ENCODE results near the gene GAPDH. TPM values are rescaled to one million over a fixed set of nuclear protein-coding genes. Genes with fewer than 3 reads are reported as not detected.

Gene GAPDH
- total RNA-seq, 1 donor from 2014 or later: 3,866 TPM

GRCh38 chr12:6541371-6542165 is 7.3 kb downstream of the GAPDH start:
- H3K79me2 ChIP-seq (ENCODE audit: low read depth): peaks cover 11% of the 10 kb centered on the region
- H3K27ac ChIP-seq: no peak overlapping the region
- no peaks in the 10 kb centered on the region for H3K36me3 ChIP-seq
- Mint-ChIP-seq H3K9me3 (no peaks in the 10 kb centered on the region), H3K27ac (peak overlapping the region; percentile 46), H3K4me3 (no peak overlapping the region), H3K36me3 (peaks cover 28% of the 10 kb centered on the region), H3K4me1 (peaks cover 32% of the 10 kb centered on the region), H3K27me3 (ENCODE audit: insufficient read depth, low read depth) (peaks cover 14% of the 10 kb centered on the region)
- TF ChIP-seq EZH2 (IDR thresholded peaks at IDR 0.05) (no peak), EZH2phosphoT487 (IDR thresholded peaks at IDR 0.05) (no peak)
- H3K4me3 ChIP-seq: no peak overlapping the region
- peaks cover 4% of the 10 kb centered on the region for H3K4me1 ChIP-seq
- H3F3A ChIP-seq (ENCODE audit: low read depth): peaks cover 52% of the 10 kb centered on the region
- H3K9ac ChIP-seq: no peak overlapping the region
- no peak for DNase-seq (ENCODE audit: low spot score)
- no peaks in the 10 kb centered on the region for H3K27me3 ChIP-seq
- H3K9me3 ChIP-seq (ENCODE audit: low read depth): no peaks in the 10 kb centered on the region
- H2AFZ ChIP-seq (replicated peaks): no peak overlapping the region
- H3K4me2 ChIP-seq: no peak overlapping the region
- H4K20me1 ChIP-seq (ENCODE audit: low read depth): peaks cover 48% of the 10 kb centered on the region

- peaks cover 4% of the 10 kb centered on the region for H3K4me1 ChIP-seq
- H3K36me3 ChIP-seq: no peaks in the 10 kb centered on the region
- no peaks in the 10 kb centered on the region for H3K27me3 ChIP-seq
- Mint-ChIP-seq H3K27me3 (ENCODE audit: insufficient read depth, low read depth) (peaks cover 13% of the 10 kb centered on the region), H3K9me3 (no peaks in the 10 kb centered on the region), H3K4me1 (peaks cover 26% of the 10 kb centered on the region), H3K36me3 (peaks cover 27% of the 10 kb centered on the region), H3K4me3 (no peak overlapping the region), H3K27ac (no peak overlapping the region)
- peaks cover 40% of the 10 kb centered on the region for H4K20me1 ChIP-seq (ENCODE audit: low read depth)
- H3K9me3 ChIP-seq (ENCODE audit: low read depth): no peaks in the 10 kb centered on the region
- no peak overlapping the region for H3K4me3 ChIP-seq
- H3K4me2 ChIP-seq: no peak overlapping the region
- peaks cover 44% of the 10 kb centered on the region for H3F3A ChIP-seq (ENCODE audit: low read depth)
- no peak for TF ChIP-seq EZH2phosphoT487 (IDR thresholded peaks at IDR 0.05)
- no peak for TF ChIP-seq EZH2 (IDR thresholded peaks at IDR 0.05)
- no peak for TF ChIP-seq CTCF (IDR thresholded peaks at IDR 0.05)
- no peak for DNase-seq (ENCODE audit: low spot score)
- H2AFZ ChIP-seq (replicated peaks): no peak overlapping the region
- peaks cover 3% of the 10 kb centered on the region for H3K79me2 ChIP-seq (ENCODE audit: low read depth)
- H3K27ac ChIP-seq: no peak overlapping the region
- no peak overlapping the region for H3K9ac ChIP-seq
Observed at GRCh38 chr12:6542209-6543009, 8.1 kb downstream of the GAPDH start.

- no peak overlapping the region for H3K9ac ChIP-seq
Observed at GRCh38 chr12:6546016-6546415, 11.7 kb downstream of the GAPDH start.

More at GRCh38 chr12:6546016-6546415, 11.7 kb downstream of the GAPDH start:
- H3K36me3 Mint-ChIP-seq: peaks cover 27% of the 10 kb centered on the region
- Histone ChIP-seq H3F3A (ENCODE audit: low read depth) (peaks cover 9% of the 10 kb centered on the region), H3K27me3 (no peaks in the 10 kb centered on the region), H3K4me2 (no peak overlapping the region), H2AFZ (replicated peaks) (no peak overlapping the region), H3K79me2 (ENCODE audit: low read depth) (no peaks in the 10 kb centered on the region), H3K4me1 (no peaks in the 10 kb centered on the region), H3K36me3 (no peaks in the 10 kb centered on the region), H4K20me1 (ENCODE audit: low read depth) (peaks cover 17% of the 10 kb centered on the region), H3K4me3 (no peak overlapping the region), H3K27ac (no peak overlapping the region), H3K9me3 (ENCODE audit: low read depth) (no peaks in the 10 kb centered on the region)
- no peak overlapping the region for H3K4me3 Mint-ChIP-seq
- TF ChIP-seq CTCF (IDR thresholded peaks at IDR 0.05): no peak
- TF ChIP-seq EZH2phosphoT487 (IDR thresholded peaks at IDR 0.05): no peak
- no peak for TF ChIP-seq EZH2 (IDR thresholded peaks at IDR 0.05)
- H3K9me3 Mint-ChIP-seq: no peaks in the 10 kb centered on the region
- H3K27ac Mint-ChIP-seq: no peak overlapping the region
- peaks cover 14% of the 10 kb centered on the region for H3K4me1 Mint-ChIP-seq
- DNase-seq (ENCODE audit: low spot score): no peak
- H3K27me3 Mint-ChIP-seq (ENCODE audit: insufficient read depth, low read depth): peaks cover 10% of the 10 kb centered on the region
